RCC 7860 (cell line): ENCODE results near the gene SHISA7.

Experiments used
- DNase-seq: peaks from one replicate; pipeline ENCODE4 v3.0.0-alpha.2; 2015; ENCODE audit warnings: low spot score
- FAIRE-seq: peaks from 2 replicates; lab custom pipeline; 2012; peaks lifted over from hg19 to GRCh38; lab: Jason Lieb, UNC

SHISA7 gene

DNA sequence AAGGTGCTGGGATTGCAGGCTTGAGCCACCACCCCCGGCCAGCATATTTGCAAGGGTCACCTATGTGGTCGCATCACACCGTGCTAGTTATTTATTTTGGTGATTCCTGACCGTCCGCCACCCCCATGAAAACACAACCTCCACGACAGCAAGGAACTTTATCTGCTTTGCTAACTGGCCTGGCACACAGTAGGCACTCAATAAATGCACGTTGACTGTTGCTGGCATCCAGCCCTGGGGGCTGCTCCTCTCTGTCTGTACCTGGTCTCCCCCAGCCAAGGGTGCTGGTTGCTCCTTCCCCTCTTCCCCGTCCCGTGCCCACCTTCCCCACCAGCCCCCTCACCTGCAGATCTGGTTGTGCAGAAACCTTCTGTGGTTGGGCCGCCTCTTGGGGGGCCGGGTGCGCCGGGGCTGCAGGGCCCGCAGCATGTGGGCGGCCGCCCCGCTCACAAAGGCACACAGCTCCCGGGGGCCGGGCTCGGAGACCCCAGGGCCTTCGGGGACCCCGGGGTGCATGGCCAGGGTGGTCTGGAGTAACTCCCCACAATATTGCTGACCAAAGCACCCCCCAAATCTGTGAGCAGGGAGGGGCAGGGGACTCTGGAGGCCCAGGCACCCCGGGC, 21.1 kb upstream of the SHISA7 start:
- FAIRE-seq: no peak
- no peak for DNase-seq

GRCh38 chr19:55463583-55464031, 20.5 kb upstream of the SHISA7 start:
- FAIRE-seq: no peak
- no peak for DNase-seq

DNA sequence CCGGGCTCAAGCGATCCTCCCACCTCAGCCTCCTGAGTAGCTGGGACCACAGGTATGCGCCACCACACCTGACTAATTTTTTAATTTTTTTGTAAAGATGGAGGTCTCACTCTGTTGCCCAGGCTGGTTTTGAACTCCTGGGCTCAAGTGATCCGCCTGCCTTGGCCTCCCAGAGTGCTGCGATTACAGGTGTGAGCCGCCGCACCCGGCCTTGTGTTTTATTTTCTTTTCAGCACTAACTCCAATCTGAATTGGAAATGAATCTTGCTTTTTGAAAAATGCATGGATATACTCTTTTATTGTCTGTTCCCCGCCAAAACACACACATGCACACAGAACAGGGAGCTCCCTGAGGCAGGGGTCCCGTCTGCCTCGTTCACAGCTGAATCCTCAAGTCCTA, 19.6 kb upstream of the SHISA7 start:
- FAIRE-seq: no peak
- DNase-seq: no peak

DNA sequence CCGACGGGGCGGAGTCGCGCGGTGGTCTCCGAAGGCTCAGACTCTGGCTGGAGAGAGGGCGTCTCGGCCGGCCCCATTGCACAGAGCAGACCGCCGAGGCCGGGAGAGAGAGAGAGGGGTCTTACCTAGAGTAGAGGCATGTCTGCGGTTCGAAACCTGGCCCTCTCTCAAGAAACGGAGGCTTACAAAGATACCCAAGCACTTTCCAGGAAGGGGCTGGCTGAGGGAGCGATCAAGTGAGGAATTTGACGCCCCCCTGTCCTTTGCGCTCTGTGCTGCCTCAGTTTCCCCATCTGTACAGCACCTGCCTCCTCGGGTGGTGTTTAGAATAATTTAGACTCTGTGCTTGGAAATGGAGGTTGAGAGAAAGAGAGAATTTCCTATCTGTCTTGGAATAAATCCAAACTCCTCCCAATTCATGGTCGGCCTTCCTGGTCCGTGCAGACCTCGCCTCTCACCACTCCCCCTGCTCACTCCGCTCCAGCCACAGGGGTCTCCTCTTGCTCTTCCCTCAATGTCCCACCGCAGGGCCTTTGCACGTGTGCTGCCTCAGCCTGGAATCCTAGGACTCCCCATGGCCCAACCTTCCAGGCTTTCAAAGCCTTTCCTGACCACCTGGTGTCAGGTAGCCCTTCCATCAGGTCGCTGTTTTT, 19.0 kb upstream of the SHISA7 start:
- FAIRE-seq (no peak), DNase-seq (no peak)

DNA sequence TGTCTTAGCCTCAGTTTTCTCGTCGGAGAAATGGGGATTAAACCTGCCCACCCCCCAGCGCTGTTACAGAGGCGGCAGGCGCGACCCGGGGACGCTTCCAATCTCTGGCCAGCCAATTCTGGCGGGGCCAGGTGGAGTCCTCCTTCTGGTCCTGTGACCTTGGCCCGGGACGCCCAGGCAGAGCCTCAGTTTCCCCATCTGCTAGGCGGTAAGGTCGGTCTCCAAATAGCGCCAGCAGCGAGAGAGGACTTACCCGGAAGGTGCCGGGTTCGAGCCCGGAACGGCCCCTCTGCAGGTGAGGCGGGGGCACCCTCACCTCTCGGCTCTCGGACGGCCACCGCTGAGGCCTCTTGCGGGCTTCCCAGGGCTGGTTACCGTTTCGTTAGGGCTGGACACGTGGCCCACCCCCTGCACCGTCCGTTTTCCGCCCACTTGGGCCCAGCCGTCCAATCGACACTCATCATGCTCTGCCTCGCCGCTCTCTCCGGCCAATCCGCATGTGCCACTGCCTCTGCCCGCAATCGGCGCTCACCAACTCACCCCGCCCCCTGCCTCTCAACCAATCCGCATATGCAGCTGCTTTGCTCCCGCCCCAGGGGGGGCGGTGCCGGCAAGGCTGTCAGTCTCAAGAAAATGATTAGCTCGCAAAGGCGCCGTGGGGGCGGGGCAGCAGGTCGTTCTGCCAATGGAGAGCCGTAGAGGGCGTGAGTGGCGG, 18.3 kb upstream of the SHISA7 start, which contains the start of gene ISOC2:
ISOC2 (minus strand) TSS at position 384 of the 715 bp plus-strand sequence. CDS start 5,156 bp downstream, outside the sequence.
- DNase-seq: peak; percentile 96

DNA sequence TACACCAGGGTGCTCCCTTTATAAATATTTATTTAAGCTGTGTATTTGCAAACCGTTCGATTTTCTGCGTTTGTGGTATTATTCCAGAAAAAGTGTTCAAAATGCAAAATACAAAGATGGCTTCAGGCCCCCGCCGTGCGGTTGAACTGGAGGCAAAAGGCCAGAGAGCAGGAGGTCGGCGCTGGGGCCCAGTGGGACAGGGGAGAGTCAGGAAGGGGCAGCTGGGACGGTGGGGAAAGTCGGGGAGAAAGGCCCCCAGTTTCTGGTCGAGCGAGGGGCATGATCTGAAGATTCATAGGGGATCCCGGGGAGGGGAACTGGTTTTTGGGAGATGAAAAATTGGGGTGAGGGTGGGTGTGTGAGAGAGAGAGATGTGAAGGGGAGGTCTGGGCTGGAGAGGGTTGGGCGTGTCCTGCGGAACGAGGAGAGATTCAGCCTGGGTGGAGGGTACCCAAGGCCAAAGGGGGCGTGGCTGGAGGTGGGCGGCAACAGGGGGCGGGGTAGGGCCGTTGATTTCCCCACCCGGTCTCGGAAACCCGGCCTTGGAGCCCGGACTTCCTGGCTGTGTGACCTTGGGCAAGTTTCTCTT, 17.7 kb upstream of the SHISA7 start:
- DNase-seq: no peak
- no peak for FAIRE-seq

More for the DNA sequence above, 18.3 kb upstream of the SHISA7 start, which contains the start of gene ISOC2:
- peak; percentile 91 for FAIRE-seq

- DNase-seq (no peak), FAIRE-seq (no peak)
Observed at GRCh38 chr19:55459950-55460657, 17.0 kb upstream of the SHISA7 start.

DNA sequence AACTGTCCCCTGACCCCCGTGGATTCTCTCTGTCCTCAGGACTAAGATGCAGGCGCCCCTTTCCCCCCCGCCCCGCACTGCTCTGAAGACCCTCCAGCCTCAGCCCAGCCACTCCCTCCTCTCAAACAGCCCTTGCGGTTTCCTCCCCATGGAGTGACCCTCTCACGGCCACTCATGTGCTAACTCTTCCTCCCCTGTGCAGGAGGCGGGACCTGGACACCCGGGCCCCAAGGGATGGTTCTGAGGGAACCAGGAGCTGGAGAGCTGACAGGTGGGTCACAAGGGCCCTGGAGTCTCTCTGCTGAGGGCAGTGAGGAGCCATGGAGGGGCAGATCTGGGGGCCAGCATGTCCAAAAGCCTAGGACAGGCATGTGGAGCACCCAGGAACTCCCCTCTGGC, 16.4 kb upstream of the SHISA7 start:
- DNase-seq (no peak), FAIRE-seq (no peak)

DNA sequence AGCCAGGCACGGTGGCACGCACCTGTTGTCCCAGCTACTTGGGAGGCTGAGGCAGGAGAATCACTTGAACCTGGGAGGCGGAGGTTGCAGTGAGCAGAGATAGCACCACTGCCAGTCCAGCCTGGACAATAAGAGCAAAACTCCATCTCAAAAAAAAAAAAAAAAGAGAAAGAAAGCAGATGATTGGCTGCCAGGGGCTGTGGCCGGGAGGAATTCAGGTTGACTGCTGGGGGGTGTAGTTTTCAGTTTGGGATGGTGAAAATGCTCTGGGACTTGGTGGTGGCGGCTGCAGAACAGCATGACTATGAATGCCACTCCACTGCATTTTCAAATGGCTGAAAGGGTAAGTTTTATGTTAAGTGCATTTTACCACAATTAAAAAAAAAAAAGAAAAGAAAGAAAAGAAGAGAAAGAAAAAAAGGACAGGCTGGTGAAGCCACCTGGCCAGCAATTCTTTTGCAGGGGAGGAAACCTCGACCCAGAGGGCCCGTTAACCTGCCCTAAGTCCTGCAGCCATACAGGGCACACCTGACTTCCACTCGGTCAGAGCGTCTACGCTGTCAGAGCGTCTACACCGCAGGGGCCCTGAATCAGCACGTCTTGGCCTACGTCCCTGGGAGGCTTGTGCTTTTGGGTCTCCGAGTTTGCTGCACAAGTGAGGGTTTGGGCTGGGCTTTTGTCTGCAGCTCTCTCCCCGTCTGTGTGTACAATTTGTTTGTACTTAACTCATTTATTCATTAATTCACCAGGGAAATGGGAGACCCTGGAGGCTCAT, 14.8 kb upstream of the SHISA7 start:
- no peak for DNase-seq
- FAIRE-seq: no peak

- FAIRE-seq: no peak
Observed at GRCh38 chr19:55456347-55456746, 13.2 kb upstream of the SHISA7 start.

DNA sequence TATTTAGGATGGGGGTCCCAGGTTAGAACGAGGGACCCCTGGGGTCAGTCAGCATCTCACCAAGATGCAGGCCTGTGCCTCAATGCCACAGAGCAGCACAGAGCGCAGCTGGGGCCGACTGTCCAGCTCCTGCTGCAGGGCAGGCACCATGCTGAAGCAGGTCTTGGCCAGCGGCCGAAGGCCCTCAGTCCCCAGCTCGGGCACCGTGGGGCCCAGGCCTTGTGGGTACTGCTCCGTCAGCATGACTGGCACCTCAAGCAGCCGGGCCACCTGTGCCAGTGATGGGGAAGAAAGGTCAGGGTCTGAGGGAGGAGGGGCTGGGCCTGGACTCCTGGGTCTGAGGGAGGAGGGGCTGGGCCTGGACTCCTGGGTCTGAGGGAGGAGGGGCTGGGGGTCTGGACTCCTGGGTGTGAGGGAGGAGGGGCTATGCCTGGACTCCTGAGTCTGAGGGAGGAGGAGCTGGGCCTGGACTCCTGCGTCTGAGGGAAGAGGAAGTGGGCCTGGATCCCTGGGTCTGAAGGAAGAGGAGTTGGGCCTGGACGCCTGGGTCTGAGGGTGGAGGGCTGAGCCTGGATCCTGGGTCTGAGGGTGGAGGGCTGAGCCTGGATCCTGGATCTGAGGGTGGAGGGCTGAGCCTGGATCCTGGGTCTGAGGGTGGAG, 12.6 kb upstream of the SHISA7 start:
- FAIRE-seq: no peak

More at GRCh38 chr19:55456347-55456746, 13.2 kb upstream of the SHISA7 start:
- no peak for DNase-seq

DNA sequence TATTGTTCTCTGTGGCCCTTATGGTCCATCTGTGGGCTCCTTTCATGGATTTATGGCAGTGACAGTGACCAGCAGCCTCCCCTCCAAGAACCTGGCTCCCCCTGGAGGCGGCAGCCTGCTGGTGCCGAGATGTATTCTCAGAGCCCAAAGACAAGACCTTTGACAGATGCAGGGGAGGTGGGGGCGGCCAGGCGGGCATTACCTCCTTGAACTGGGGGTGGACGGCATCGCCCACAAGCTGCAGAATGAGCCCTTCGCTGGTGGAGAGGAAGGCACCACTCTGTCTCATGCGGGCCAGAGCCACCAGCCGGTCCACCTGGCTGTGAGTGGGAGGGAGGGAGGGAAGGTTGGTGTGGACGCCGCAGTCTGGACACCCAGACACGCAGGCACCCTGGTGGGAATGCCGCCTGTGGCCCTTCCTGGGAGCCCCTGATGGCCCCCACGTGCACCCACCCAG, 11.7 kb upstream of the SHISA7 start:
- DNase-seq: no peak
- FAIRE-seq: no peak

More for the DNA sequence above, 12.6 kb upstream of the SHISA7 start:
- no peak for DNase-seq

DNA sequence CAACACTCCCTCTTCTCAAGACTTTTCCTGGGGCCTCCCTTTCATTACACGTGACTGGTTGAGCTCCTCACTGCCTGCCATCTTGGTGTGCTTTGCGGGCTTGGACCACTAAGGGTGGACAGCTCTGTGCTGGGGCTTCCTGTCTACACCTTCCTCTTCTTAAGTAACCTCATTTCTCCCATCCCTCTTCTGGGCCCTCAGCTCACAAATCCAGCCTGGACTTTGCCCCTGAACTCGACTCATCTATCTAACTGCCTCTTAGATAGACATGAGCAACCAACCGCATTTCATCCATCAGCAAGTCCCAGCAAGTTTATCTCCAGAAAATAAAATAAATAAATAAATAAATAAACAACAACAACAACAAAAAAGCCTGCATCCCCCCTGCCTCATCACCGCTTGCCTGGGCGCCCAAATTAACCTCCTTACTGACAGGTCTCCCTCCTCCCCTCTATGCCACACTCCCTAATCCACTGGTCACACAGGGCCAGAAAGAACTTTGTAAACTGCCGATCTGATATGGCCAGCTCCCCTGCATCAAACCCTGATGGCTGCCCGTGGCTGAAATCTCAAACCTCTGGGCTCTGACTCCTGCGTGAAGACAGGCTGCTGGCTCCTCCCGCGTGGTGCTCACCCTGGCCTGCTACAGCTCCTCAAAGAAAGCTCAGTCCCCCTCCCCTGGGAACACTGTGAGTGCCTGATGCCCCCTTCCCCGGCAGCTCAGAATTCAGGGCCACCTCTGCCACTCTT, 10.6 kb upstream of the SHISA7 start:
- FAIRE-seq: no peak

GRCh38 chr19:55452749-55453346, 9.7 kb upstream of the SHISA7 start:
- DNase-seq (no peak), FAIRE-seq (no peak)

More for the DNA sequence above, 10.6 kb upstream of the SHISA7 start:
- no peak for DNase-seq

- DNase-seq (no peak), FAIRE-seq (no peak)
Observed at GRCh38 chr19:55451965-55452748, 9.1 kb upstream of the SHISA7 start.

DNA sequence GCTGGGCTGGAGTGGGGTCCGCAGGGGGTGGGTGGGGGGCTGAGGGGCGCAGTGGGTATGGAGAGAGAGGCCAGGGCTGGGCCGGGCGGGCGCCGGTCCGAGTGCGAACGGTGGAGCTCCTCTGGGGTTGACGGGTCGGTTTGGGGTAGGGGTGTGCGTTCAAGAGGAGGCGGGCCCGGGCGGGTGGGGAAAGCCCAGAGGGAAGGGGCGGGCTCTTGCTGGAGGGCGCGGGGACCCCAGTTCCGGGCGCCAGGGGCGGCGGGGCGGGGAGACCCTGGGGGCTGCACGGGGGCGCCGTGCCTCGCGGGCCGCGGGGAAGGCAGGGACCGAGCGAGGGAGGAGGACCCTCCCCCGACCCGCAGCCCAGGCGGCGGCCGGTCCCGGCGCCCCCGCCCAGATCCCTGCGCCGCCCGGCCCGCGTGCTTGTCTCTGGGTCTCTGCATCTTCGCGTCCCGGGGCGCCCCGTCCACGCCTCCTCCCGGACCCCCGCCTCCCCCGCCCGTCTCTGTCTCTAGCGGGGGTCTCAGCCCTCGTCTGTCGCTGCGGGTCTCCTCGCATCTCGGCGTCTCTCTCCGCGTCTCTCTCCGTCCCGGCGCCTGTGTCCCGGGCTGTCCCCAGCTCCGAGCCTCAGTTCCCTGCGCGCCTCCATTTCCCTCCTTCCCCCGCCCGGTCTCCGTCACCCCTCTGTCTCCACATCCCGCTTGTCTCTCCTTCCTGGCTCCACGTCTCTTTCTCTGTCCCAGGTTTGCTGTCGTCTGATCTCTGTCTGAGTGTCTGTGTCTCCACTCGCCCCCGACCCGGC, 8.3 kb upstream of the SHISA7 start:
- DNase-seq (no peak), FAIRE-seq (no peak)

DNA sequence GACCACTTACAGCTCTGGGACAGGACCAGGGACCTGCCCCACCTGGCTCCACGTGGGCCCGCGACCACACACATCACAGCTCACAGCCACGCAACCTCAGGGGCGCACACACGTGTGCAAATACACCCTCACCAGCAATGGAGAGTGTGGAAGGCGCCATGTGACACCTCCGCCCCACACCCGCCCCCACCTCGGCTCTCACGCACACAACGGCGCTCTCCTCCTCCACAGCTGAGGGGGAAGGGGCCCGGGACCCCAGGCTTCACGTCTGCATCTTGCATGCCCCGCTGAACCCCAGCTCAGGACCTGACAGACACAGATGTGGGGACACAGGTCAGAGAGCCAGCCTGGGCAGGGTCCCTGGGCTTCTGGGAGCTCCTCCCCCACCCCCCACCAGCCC, 6.4 kb upstream of the SHISA7 start:
- FAIRE-seq (no peak), DNase-seq (no peak)
